ENCODE results near the gene FAM161A.

The FAM161A gene

DNA sequence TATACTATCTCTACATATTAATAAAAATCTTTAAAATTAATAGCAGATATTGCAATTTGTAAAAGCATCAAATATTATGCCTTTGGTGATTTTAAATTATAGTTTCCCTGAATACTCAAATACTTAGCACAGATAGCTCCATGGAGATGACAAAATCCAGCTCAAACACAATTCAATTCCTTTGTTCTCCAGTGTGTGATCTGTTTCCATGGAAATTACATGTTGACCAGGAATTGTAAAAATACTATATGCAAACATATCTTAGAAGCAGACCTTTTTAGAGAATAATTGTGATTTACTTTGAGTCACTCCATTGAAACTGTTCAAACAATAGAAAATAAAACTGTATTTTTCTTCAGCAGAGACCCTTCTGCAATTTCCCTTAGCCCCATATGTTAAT lies 68.3 kb downstream of the FAM161A start:
- no peak for DNase-seq

DNA sequence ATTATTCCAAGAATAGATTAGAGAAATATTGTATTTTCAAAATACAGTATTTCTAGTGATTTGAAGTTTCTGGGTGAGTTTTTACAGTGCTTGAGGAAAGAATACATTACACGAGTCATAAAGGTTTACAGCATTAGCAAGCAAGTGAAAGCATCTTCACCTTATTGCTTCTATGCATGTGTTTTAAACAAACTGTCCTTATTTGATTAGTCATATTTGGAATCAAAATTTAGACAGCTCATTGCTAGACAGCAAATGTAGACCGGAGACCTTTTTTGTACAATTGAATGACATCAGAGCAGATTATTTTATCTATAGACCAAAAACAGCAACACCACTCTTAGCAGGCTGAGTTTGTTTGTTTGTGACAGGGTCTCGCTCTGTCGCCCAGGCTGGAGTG lies 69.2 kb downstream of the FAM161A start:
- DNase-seq: no peak

DNA sequence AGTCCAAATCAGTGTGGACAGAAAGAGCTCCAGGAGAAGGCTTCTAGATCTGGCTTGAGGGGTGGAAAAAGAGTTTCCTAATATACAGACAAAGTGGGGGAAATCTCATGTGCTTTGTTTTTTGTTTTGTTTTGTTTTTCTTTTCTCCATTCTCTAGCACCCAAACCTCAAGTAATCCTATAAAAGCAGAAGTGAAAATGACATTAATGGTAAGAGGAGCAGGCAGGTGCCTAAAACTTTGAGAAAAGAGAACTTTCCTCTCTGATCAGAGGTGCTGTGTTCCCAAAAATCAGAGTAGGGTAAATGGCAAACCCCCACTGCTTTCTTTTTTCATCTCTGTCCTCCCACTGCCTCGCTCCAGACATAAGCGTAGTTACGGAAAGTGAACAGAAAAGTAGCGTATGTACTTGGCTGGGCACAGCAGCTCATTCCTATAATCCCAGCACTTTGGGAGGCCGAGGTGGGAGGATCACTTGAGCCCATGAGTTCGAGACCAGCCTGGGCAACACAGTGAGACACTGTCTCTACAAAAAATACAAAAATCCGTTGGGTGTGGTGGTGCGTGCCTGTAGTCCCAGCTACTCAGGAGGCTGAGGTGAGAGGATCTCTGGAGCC lies 77.8 kb downstream of the FAM161A start:
- DNase-seq: no peak
